ENCODE measurements around the gene RYR2.

- TF ChIP-seq CTCF (IDR thresholded peaks at IDR 0.05), result no peak
- no peak for TF ChIP-seq POLR2A (IDR thresholded peaks at IDR 0.05)
Measured at GRCh38 chr1:237126180-237126579, 84.2 kb downstream of the RYR2 start.
